HCT116 (cell line): ENCODE measurements around the gene SLC2A1. TPM values are rescaled to one million over a fixed set of nuclear protein-coding genes. Genes with fewer than 3 reads are reported as not detected.
A peak's percentile ranks its signal among the peaks of the same experiment; 100 is the strongest.

Experiments used
- ATAC-seq: fragments of 200-7000 bp; cut with Tn5 transposase; 2 replicates; pipeline ENCODE4 v1.9.1; 2020; ENCODE audit warnings: mild to moderate bottlenecking, moderate library complexity
- BruUV-seq: library from RNA; stranded (reverse); fragments of 400-500 nt; replicated peaks from 2 replicates; lab custom pipeline; 2021; lab: Mats Ljungman, UMichigan
- CTCF ChIA-PET: fragments of 300-600 bp; sonication (Branson Sonifier 250); formaldehyde crosslinking; loops from one replicate; lab custom pipeline; 2021; ENCODE audit warnings: antibody characterized with exemption; lab: Charles Lee
- POLR2A ChIA-PET: fragments of 300-600, 350-600 bp; sonication (Branson Sonifier 250); formaldehyde crosslinking; loops from one replicate; lab custom pipeline; 2021; ENCODE audit warnings: antibody characterized with exemption; lab: Charles Lee
- RAD21 ChIA-PET, 2 experiments: fragments of 300-600 bp; sonication (Branson Sonifier 250); formaldehyde crosslinking; loops; one replicate each; lab custom pipeline; 2023; ENCODE audit warnings: low total read pairs in 2 of 2; ENCODE audit not compliant: uncharacterized antibody in 2 of 2, unreplicated experiment in 2 of 2, low non-redundant PET in 1 of 2; lab: Charles Lee
- DNase-seq: peaks from one replicate; pipeline ENCODE4 v3.0.0-alpha.2; 2010; ENCODE audit warnings: low read depth, low spot score
- H2AFZ ChIP-seq: fragments of 200-600 bp; shearing (Covaris generic), sonication (generic); 2 replicates; pipeline ENCODE4 v1.6.1; 2017; ENCODE audit warnings: low read depth, mixed run types, mixed read lengths, antibody characterized with exemption, low read length; ENCODE audit not compliant: poor library complexity, severe bottlenecking
- H3K27ac ChIP-seq: 2 replicates; pipeline ENCODE4 v1.5.1; 2012; ENCODE audit warnings: low read depth, low read length
- H3K27me3 ChIP-seq: fragments of 200-600 bp; sonication (generic); 2 replicates; pipeline ENCODE4 v1.6.1; 2016; ENCODE audit warnings: mixed run types, low read length, mixed read lengths; ENCODE audit not compliant: insufficient read depth
- H3K36me3 ChIP-seq, 2 experiments: fragments of 200-500 bp in 1 of 2; fragments of 200-600 bp in 1 of 2; sonication (Bioruptor generic) in 1 of 2; sonication (generic) in 1 of 2; 2 replicates each; pipeline versions ENCODE4 v1.5.1 to v1.6.1; 2014 to 2016; ENCODE audit warnings: low read length in 2 of 2, inconsistent platforms in 1 of 2, mixed read lengths in 1 of 2, mixed run types in 1 of 2; ENCODE audit not compliant: insufficient read depth in 2 of 2, control insufficient read depth in 1 of 2
- H3K4me1 ChIP-seq, 2 experiments: fragments of 200-600 bp in 1 of 2; sonication (generic) in 1 of 2; 2 replicates each; pipeline versions ENCODE4 v1.5.1 to v1.6.1; 2012 to 2017; ENCODE audit warnings: low read length in 2 of 2, inconsistent platforms in 1 of 2, mild to moderate bottlenecking in 1 of 2, mixed read lengths in 1 of 2, mixed run types in 1 of 2, moderate library complexity in 1 of 2; ENCODE audit not compliant: insufficient read depth in 2 of 2, control insufficient read depth in 1 of 2
- H3K4me2 ChIP-seq: fragments of 200-600 bp; sonication (generic); 2 replicates; pipeline ENCODE4 v1.6.1; 2017; ENCODE audit warnings: mixed run types, low read length, mixed read lengths
- H3K4me3 ChIP-seq, 2 experiments: fragments of 200-600 bp in 1 of 2; sonication (generic) in 1 of 2; replicated peaks in 1 of 2; 2 replicates each; pipeline ENCODE4 v1.5.1; 2011 to 2016; ENCODE audit warnings: low read length in 2 of 2, control low read depth in 1 of 2, low read depth in 1 of 2, mild to moderate bottlenecking in 1 of 2, mixed read lengths in 1 of 2, mixed run types in 1 of 2
- H3K79me2 ChIP-seq: fragments of 200-600 bp; sonication (generic); 2 replicates; pipeline ENCODE4 v1.6.1; 2017; ENCODE audit warnings: mild to moderate bottlenecking, mixed run types, low read length, moderate library complexity, mixed read lengths; ENCODE audit not compliant: insufficient read depth
- H3K9ac ChIP-seq: fragments of 200-600 bp; sonication (generic); 2 replicates; pipeline ENCODE4 v1.6.1; 2016; ENCODE audit warnings: low read length, mixed read lengths
- H3K9me2 ChIP-seq: fragments of 200-600 bp; sonication (generic), shearing (Covaris generic); 2 replicates; pipeline ENCODE4 v1.6.1; 2017; ENCODE audit warnings: mixed run types, mild to moderate bottlenecking, moderate library complexity; ENCODE audit not compliant: insufficient read depth
- H3K9me3 ChIP-seq, 2 experiments: fragments of 200-500 bp in 1 of 2; fragments of 200-600 bp in 1 of 2; sonication (Bioruptor generic) in 1 of 2; sonication (generic) in 1 of 2; 2 replicates each; pipeline ENCODE4 v1.6.1; 2014 to 2017; ENCODE audit warnings: low read length in 2 of 2, mixed read lengths in 2 of 2, inconsistent platforms in 1 of 2, low read depth in 1 of 2, mild to moderate bottlenecking in 1 of 2, mixed run types in 1 of 2, moderate library complexity in 1 of 2; ENCODE audit not compliant: control insufficient read depth in 1 of 2, insufficient read depth in 1 of 2
- H4K20me1 ChIP-seq: fragments of 200-600 bp; sonication (generic), shearing (Covaris generic); 2 replicates; pipeline ENCODE4 v1.6.1; 2017; ENCODE audit warnings: mixed run types, mild to moderate bottlenecking, moderate library complexity; ENCODE audit not compliant: insufficient read depth
- CBX3 ChIP-seq: IDR thresholded peaks from 2 replicates; pipeline ENCODE4 v1.6.1; 2012; ENCODE audit warnings: low read depth
- CEBPB ChIP-seq: IDR thresholded peaks from 2 replicates; pipeline ENCODE4 v1.6.1; 2012; ENCODE audit warnings: low read depth
- ELF1 ChIP-seq: IDR thresholded peaks from 2 replicates; pipeline ENCODE4 v1.6.1; 2012; ENCODE audit warnings: low read depth, borderline replicate concordance
- EZH2 ChIP-seq: fragments of 200-600 bp; sonication (generic); IDR thresholded peaks from 2 replicates; pipeline ENCODE4 v1.6.1; 2017; ENCODE audit warnings: antibody characterized with exemption, mixed run types
- EZH2phosphoT487 ChIP-seq: fragments of 200-600 bp; IDR thresholded peaks from 2 replicates; pipeline ENCODE4 v1.6.1; 2018; ENCODE audit warnings: antibody characterized with exemption, borderline replicate concordance
- FOSL1 ChIP-seq: IDR thresholded peaks from 2 replicates; pipeline ENCODE4 v1.6.1; 2012; ENCODE audit warnings: low read depth
- JUND ChIP-seq: IDR thresholded peaks from 2 replicates; pipeline ENCODE4 v1.6.1; 2012
- POLR2A ChIP-seq: IDR thresholded peaks from 2 replicates; pipeline ENCODE4 v1.7.0; 2011; ENCODE audit warnings: borderline replicate concordance; ENCODE audit not compliant: insufficient read depth, insufficient read length; ENCODE audit errors: extremely low read depth
- RAD21 ChIP-seq: IDR thresholded peaks from 2 replicates; pipeline ENCODE4 v1.6.1; 2012; ENCODE audit warnings: low read depth, mild to moderate bottlenecking
- SIN3A ChIP-seq: IDR thresholded peaks from 2 replicates; pipeline ENCODE4 v1.6.1; 2012; ENCODE audit warnings: low read depth
- SRF ChIP-seq: IDR thresholded peaks from 2 replicates; pipeline ENCODE4 v1.6.1; 2012; ENCODE audit warnings: low read depth
- YY1 ChIP-seq: IDR thresholded peaks from 2 replicates; pipeline ENCODE4 v1.6.1; 2011; ENCODE audit warnings: low read length, low read depth, moderate library complexity, mild to moderate bottlenecking; ENCODE audit not compliant: insufficient replicate concordance; ENCODE audit errors: extremely low read depth
- ZFX ChIP-seq: fragments of 450-650 bp; IDR thresholded peaks from 2 replicates; pipeline ENCODE4 v1.6.1; 2017
- intact Hi-C: fragments of 100-400 bp; cut with micrococcal nuclease; formaldehyde crosslinking; loops from 2 replicates; pipeline ENCODE4 v1.10.0; 2022
- total RNA-seq: library from RNA; stranded (reverse); gene quantifications from one replicate; pipeline ENCODE4 v1.2.1, GENCODE V29; 2021; ENCODE audit not compliant: unreplicated experiment
- TF ChIP-seq, protein P1 (sequence below): IDR thresholded peaks from 2 replicates; pipeline ENCODE4 v1.6.1; 2012
- TF ChIP-seq, protein P2 (sequence below): IDR thresholded peaks from 2 replicates; pipeline ENCODE4 v1.6.1; 2011; ENCODE audit warnings: mild to moderate bottlenecking, low read length, moderate library complexity; ENCODE audit not compliant: insufficient replicate concordance; ENCODE audit errors: extremely low read depth
- TF ChIP-seq, protein P3 (sequence below), 3 experiments: fragments of 200-600 bp in 1 of 3; sonication (generic) in 1 of 3; IDR thresholded peaks in 2 of 3; conservative IDR thresholded peaks in 1 of 3; 2 replicates each; pipeline ENCODE4 v1.5.1; 2012 to 2017; ENCODE audit warnings: low read depth in 2 of 3, low read length in 2 of 3, antibody characterized with exemption in 1 of 3, borderline replicate concordance in 1 of 3, control low read depth in 1 of 3, mild to moderate bottlenecking in 1 of 3, mixed read lengths in 1 of 3, mixed run types in 1 of 3, moderate library complexity in 1 of 3; ENCODE audit not compliant: insufficient read depth in 1 of 3

SLC2A1 gene
- total RNA-seq, 1 experiment from 2014 or later = 248 TPM

DNA sequence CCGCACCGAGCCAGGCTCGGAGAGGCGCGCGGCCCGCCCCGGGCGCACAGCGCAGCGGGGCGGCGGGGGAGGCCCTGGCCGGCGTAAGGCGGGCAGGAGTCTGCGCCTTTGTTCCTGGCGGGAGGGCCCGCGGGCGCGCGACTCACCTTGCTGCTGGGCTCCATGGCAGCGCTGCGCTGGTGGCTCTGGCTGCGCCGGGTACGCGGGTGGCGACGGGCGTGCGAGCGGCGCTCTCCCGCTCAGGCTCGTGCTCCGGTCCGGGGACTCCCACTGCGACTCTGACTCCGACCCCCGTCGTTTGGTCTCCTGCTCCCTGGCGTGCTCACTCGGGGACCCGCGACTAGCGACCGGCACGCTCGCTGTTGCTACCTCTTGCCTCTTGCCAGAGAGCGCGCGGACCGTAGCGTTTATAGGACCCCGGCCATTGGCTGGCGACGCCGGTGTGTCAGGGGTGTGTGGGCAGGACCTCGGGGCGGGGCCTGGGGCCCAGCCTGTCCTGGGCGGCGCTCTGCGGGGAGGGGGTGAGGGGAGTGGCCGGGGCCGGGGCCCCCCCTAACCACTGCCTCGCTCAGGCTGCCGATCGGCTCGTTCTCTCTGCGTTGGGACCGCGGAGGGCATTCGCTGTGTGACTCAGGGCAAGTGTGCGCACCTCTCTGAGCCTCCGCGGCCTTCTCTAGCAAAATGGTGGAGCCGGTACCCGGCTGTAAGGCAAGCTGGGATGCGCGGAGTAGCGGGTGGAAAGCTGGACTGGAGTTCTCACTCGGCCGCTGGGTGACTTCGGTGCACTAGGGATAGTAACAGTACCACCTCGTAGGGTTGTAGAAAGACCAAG lies at the start of gene SLC2A1 (continued):
- TF ChIP-seq, protein P1, sequence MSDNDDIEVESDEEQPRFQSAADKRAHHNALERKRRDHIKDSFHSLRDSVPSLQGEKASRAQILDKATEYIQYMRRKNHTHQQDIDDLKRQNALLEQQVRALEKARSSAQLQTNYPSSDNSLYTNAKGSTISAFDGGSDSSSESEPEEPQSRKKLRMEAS = peak; percentile 54; the same call in 1 of the 2 replicates
- no peak for TF ChIP-seq CEBPB
- TF ChIP-seq JUND = peak; percentile 41; the same call in 1 of the 2 replicates
- TF ChIP-seq EZH2phosphoT487 = no peak
- no peak for TF ChIP-seq EZH2
- no peak for TF ChIP-seq ELF1
- peak; percentile 85 for TF ChIP-seq POLR2A
- TF ChIP-seq YY1 = peak; percentile 59

DNA sequence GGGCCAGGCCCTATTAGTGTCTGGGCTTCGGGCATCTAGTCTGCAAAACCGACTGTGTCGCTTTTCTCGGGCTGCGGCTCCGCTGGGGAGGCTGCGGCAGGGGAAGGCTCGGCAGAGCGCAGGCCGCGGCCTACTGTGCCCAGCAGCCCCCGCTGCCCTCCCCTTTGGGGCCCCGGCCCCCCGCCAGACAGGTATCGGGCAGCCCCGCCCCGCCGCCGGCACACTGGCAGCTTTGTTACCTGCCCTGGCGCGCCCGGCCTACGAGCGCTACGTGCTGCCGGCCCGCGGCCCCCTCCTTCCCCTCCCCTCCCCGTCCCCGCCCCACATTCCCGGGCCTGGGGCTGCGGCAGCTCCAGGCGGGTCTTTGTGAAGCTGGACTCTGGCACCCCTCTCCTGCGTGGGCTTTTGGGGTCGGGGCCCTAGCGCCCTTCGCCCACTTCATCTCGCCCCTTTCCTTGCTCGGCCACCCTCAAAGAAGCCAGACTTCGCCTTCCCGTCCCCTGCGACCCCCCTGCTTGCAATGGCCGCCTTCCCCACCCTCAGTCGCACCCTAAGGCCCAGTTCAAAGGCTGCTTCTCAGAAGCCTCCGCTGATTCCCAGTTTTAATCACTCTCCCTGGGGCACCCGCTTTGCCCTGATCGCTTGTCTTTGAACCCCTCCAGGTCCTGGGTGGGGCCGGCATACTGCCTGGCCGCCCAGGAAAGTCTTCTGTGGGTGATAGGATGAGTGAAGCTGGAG lies 48.9 kb upstream of the SLC2A1 start:
- intact Hi-C loops = loop anchor here (5.0 kb wide), 1 partner anchor 40 kb away; no protein-coding TSS in a partner anchor
- Histone ChIP-seq H2AFZ (no peak overlapping the region), H3K36me3 (no peaks in the 10 kb centered on the region), H3K27me3 (no peaks in the 10 kb centered on the region), H4K20me1 (no peaks in the 10 kb centered on the region), H3K4me2 (peak overlapping the region; percentile 58), H3K9me3 (no peaks in the 10 kb centered on the region), H3K4me3 (peak overlapping the region; percentile 19 to 34), H3K79me2 (no peaks in the 10 kb centered on the region), H3K9ac (peak overlapping the region; percentile 72), H3K27ac (peak overlapping the region; percentile 94), H3K9me2 (no peaks in the 10 kb centered on the region), H3K4me1 (peaks cover 48 to 74% of the 10 kb centered on the region in 2 experiments)
- ChIA-PET CTCF (no interaction called here), RAD21 (interaction anchor here (0.6 to 1.4 kb wide), 4 partner anchors 56 to 407 kb away, joined by 3 to 5 read pairs (median 4); no protein-coding TSS in a partner anchor), POLR2A (no interaction called here)
- DNase-seq (no peak), ATAC-seq (peak; percentile 45)
- no TSS peak for BruUV-seq
- TF ChIP-seq ELF1 (no peak), ZFX (peak; percentile 64), RAD21 (no peak), JUND (no peak), FOSL1 (no peak), POLR2A (no peak), SIN3A (no peak), CBX3 (no peak), EZH2 (no peak), YY1 (no peak), SRF (no peak)
- TF ChIP-seq, protein P2, sequence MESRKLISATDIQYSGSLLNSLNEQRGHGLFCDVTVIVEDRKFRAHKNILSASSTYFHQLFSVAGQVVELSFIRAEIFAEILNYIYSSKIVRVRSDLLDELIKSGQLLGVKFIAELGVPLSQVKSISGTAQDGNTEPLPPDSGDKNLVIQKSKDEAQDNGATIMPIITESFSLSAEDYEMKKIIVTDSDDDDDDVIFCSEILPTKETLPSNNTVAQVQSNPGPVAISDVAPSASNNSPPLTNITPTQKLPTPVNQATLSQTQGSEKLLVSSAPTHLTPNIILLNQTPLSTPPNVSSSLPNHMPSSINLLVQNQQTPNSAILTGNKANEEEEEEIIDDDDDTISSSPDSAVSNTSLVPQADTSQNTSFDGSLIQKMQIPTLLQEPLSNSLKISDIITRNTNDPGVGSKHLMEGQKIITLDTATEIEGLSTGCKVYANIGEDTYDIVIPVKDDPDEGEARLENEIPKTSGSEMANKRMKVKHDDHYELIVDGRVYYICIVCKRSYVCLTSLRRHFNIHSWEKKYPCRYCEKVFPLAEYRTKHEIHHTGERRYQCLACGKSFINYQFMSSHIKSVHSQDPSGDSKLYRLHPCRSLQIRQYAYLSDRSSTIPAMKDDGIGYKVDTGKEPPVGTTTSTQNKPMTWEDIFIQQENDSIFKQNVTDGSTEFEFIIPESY = no peak
- TF ChIP-seq, protein P3, sequence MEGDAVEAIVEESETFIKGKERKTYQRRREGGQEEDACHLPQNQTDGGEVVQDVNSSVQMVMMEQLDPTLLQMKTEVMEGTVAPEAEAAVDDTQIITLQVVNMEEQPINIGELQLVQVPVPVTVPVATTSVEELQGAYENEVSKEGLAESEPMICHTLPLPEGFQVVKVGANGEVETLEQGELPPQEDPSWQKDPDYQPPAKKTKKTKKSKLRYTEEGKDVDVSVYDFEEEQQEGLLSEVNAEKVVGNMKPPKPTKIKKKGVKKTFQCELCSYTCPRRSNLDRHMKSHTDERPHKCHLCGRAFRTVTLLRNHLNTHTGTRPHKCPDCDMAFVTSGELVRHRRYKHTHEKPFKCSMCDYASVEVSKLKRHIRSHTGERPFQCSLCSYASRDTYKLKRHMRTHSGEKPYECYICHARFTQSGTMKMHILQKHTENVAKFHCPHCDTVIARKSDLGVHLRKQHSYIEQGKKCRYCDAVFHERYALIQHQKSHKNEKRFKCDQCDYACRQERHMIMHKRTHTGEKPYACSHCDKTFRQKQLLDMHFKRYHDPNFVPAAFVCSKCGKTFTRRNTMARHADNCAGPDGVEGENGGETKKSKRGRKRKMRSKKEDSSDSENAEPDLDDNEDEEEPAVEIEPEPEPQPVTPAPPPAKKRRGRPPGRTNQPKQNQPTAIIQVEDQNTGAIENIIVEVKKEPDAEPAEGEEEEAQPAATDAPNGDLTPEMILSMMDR (IDR thresholded peaks at IDR 0.05 in 2 of 3, conservative IDR thresholded peaks at IDR 0.05 in 1 of 3; ENCODE audit: borderline replicate concordance in 1 of 3, insufficient read depth in 1 of 3, low read depth in 2 of 3, low read length in 2 of 3) = no peak
- TF ChIP-seq, protein P1 = no peak
